A549 (cell line): ENCODE results near the gene RDH12. TPM values are rescaled to one million over a fixed set of nuclear protein-coding genes. Genes with fewer than 3 reads are reported as not detected.

Experiments
- ATAC-seq, 2 experiments: fragments of 200-7000 bp in 1 of 2; fragments of >200 bp in 1 of 2; cut with Nextera tagmentation in 1 of 2; cut with Tn5 transposase in 1 of 2; 3 replicates each; pipeline versions ENCODE4 v1.8.0 to v1.9.1; 2018 to 2020; ENCODE audit warnings: mild to moderate bottlenecking in 1 of 2, moderate library complexity in 1 of 2
- CTCF ChIA-PET: fragments of 300-600 bp; sonication (Branson Sonifier 250); formaldehyde crosslinking; extraction: SDS; loops from one replicate; lab custom pipeline; 2021; ENCODE audit warnings: antibody characterized with exemption, inconsistent platforms; lab: Yijun Ruan, JAX
- POLR2A ChIA-PET: fragments of 350-600 bp; formaldehyde crosslinking; extraction: SDS; loops from one replicate; lab custom pipeline; 2021; ENCODE audit warnings: antibody characterized with exemption, inconsistent platforms; lab: Yijun Ruan, JAX
- DNase-seq, 2 experiments: peaks; one replicate each; pipeline versions ENCODE4 v3.0.0 to v3.0.0-alpha.2; 2011 to 2016; ENCODE audit warnings: low read depth in 1 of 2, low spot score in 1 of 2
- FAIRE-seq: peaks from 2 replicates; lab custom pipeline; 2011; peaks lifted over from hg19 to GRCh38; lab: Jason Lieb, UNC
- H3K27ac ChIP-seq, 2 experiments: fragments of >200 bp; sonication (Bioruptor Twin); formaldehyde crosslinking; 3 replicates each; pipeline ENCODE4 v1.5.1; 2016 to 2017
- H3K4me1 ChIP-seq: fragments of >200 bp; sonication (Bioruptor Twin); formaldehyde crosslinking; 3 replicates; pipeline ENCODE4 v1.6.1; 2016
- H3K4me2 ChIP-seq: fragments of >200 bp; sonication (Bioruptor Twin); formaldehyde crosslinking; 3 replicates; pipeline ENCODE4 v1.6.1; 2016
- H3K4me3 ChIP-seq: fragments of >200 bp; sonication (Bioruptor Twin); formaldehyde crosslinking; 3 replicates; pipeline ENCODE4 v1.5.1; 2016
- H3K9me3 ChIP-seq: fragments of >200 bp; sonication (Bioruptor Twin); formaldehyde crosslinking; 3 replicates; pipeline ENCODE4 v1.6.1; 2016
- BCL3 ChIP-seq: fragments of >200 bp; sonication (Bioruptor Twin); formaldehyde crosslinking; IDR thresholded peaks from 3 replicates; pipeline ENCODE4 v1.6.1; 2016
- BHLHE40 ChIP-seq: IDR thresholded peaks from 2 replicates; pipeline ENCODE4 v1.6.1; 2012; ENCODE audit warnings: low read depth, low read length, inconsistent platforms
- CBX2 ChIP-seq: fragments of 200-600 bp; sonication (generic); IDR thresholded peaks from 2 replicates; pipeline ENCODE4 v1.6.1; 2016; ENCODE audit warnings: low read depth, mild to moderate bottlenecking, borderline replicate concordance
- CBX8 ChIP-seq: fragments of 200-600 bp; sonication (generic); IDR thresholded peaks from 2 replicates; pipeline ENCODE4 v1.6.1; 2016
- CTCF ChIP-seq: fragments of >200 bp; sonication (Bioruptor Twin); formaldehyde crosslinking; IDR thresholded peaks from 3 replicates; pipeline ENCODE4 v1.5.1; 2016
- E2F6 ChIP-seq: IDR thresholded peaks from 2 replicates; pipeline ENCODE4 v1.6.1; 2012; ENCODE audit warnings: low read depth, borderline replicate concordance
- EHMT2 ChIP-seq: fragments of 200-600 bp; sonication (generic); IDR thresholded peaks from 2 replicates; pipeline ENCODE4 v1.6.1; 2016; ENCODE audit warnings: antibody characterized with exemption, low read depth, mild to moderate bottlenecking, moderate library complexity
- HDAC2 ChIP-seq: fragments of 200-600 bp; sonication (generic); IDR thresholded peaks from 2 replicates; pipeline ENCODE4 v1.6.1; 2016
- HOXB5 ChIP-seq: fragments of 250-450 bp; sonication (Bioruptor Pico); IDR thresholded peaks from 2 replicates; pipeline ENCODE4 v1.5.0; 2020; ENCODE audit warnings: mild to moderate bottlenecking, moderate library complexity
- JUN ChIP-seq, 2 experiments: fragments of >200 bp; sonication (Bioruptor Twin); formaldehyde crosslinking; IDR thresholded peaks; 2 replicates in 1 of 2; 3 replicates in 1 of 2; pipeline ENCODE4 v1.6.1; 2016 to 2017
- JUNB ChIP-seq: fragments of >200 bp; sonication (Bioruptor Twin); formaldehyde crosslinking; IDR thresholded peaks from 2 replicates; pipeline ENCODE4 v1.6.1; 2016
- KDM5A ChIP-seq: fragments of 200-600 bp; sonication (generic); IDR thresholded peaks from 2 replicates; pipeline ENCODE4 v1.6.1; 2016; ENCODE audit warnings: antibody characterized with exemption, mild to moderate bottlenecking
- MAX ChIP-seq: IDR thresholded peaks from 2 replicates; pipeline ENCODE4 v1.6.1; 2012
- NFE2L2 ChIP-seq: fragments of 150-350 bp; conservative IDR thresholded peaks from 2 replicates; pipeline ENCODE4 v1.6.1; 2014; ENCODE audit warnings: low read length
- PHF8 ChIP-seq: fragments of 200-600 bp; sonication (generic); IDR thresholded peaks from 2 replicates; pipeline ENCODE4 v1.6.1; 2016; ENCODE audit warnings: low read depth, mild to moderate bottlenecking, antibody characterized with exemption, moderate library complexity, borderline replicate concordance
- POLR2A ChIP-seq: IDR thresholded peaks from 2 replicates; pipeline ENCODE4 v1.6.1; 2012; ENCODE audit warnings: mild to moderate bottlenecking, low read length
- POLR2AphosphoS2 ChIP-seq: conservative IDR thresholded peaks from 2 replicates; pipeline ENCODE4 v1.6.1; 2012; ENCODE audit warnings: low read length, improper control_type of control experiment, inconsistent platforms
- REST ChIP-seq: fragments of 200-600 bp; sonication (generic); IDR thresholded peaks from 2 replicates; pipeline ENCODE4 v1.6.1; 2016; ENCODE audit warnings: antibody characterized with exemption, mild to moderate bottlenecking, moderate library complexity
- RFX5 ChIP-seq: fragments of 450-650 bp; IDR thresholded peaks from 2 replicates; pipeline ENCODE4 v1.7.1; 2014; ENCODE audit warnings: antibody characterized with exemption, mild to moderate bottlenecking, moderate library complexity
- SMC3 ChIP-seq: fragments of >200 bp; sonication (Bioruptor Twin); formaldehyde crosslinking; IDR thresholded peaks from 3 replicates; pipeline ENCODE4 v1.6.1; 2018; ENCODE audit warnings: inconsistent platforms
- SREBF2 ChIP-seq: fragments of 450-650 bp; IDR thresholded peaks from 2 replicates; pipeline ENCODE4 v1.6.1; 2014; ENCODE audit warnings: mild to moderate bottlenecking, moderate library complexity
- TFCP2L1 ChIP-seq: fragments of 250-450 bp; sonication (Bioruptor Pico); IDR thresholded peaks from 2 replicates; pipeline ENCODE4 v1.5.0; 2021; ENCODE audit warnings: mild to moderate bottlenecking
- ZNF302 ChIP-seq: fragments of 250-450 bp; sonication (Bioruptor Pico); IDR thresholded peaks from 2 replicates; pipeline ENCODE4 v1.9.0; 2021; ENCODE audit warnings: inconsistent platforms, mild to moderate bottlenecking, moderate library complexity
- ZSCAN20 ChIP-seq: fragments of 250-450 bp; sonication (Bioruptor Pico); IDR thresholded peaks from 2 replicates; pipeline ENCODE4 v1.8.0; 2022; ENCODE audit warnings: mild to moderate bottlenecking, moderate library complexity
- WGBS: methylation state at CpG from one replicate; pipeline ENCODE4 v1.1.6; 2017; ENCODE audit errors: missing lambda C conversion rate; 5-methylcytosine and 5-hydroxymethylcytosine counted together
- polyA plus RNA-seq, 4 experiments: library from polyadenylated mRNA; depleted of rRNA in 3 of 4; stranded (reverse); fragments of >200 nt; fragmentation: RNase III in 1 of 4; extraction: RNeasy Plus Mini Kit Qiagen cat#74134 plus additional on column Dnase treatment in 1 of 4; gene quantifications; 2 replicates in 3 of 4; 3 replicates in 1 of 4; pipeline ENCODE4 v1.2.3, GENCODE V29; 2011 to 2017

RDH12 gene
- polyA plus RNA-seq, 2 of the 4 experiments (the other 2 are of a cell fraction) = 0.12 to 0.14 TPM

- WGBS = 2% methylated on average over 41 of the region's 87 CpGs
- Histone ChIP-seq H3K4me3 (peak within 1 kb of the TSS; percentile 97), H3K9me3 (no peaks in the 10 kb centered on the region), H3K27ac (peak within 1 kb of the TSS; percentile 96 to 99), H3K4me1 (peaks cover 26% of the 10 kb centered on the region; the same call in 2 of the 3 replicates), H3K4me2 (peak within 1 kb of the TSS; percentile 96)
- TF ChIP-seq MAX (peak; percentile 19; the same call in 1 of the 2 replicates), REST (peak; percentile 62; the same call in 1 of the 2 replicates), POLR2A (peak; percentile 58), RFX5 (0 out of 2 replicates have a peak, but pooled peaks have one; percentile 18), CBX8 (no peak), BCL3 (peak; percentile 68), TFCP2L1 (CRISPR knock-in tag) (peak; percentile 76; the same call in 1 of the 2 replicates), CTCF (peak; percentile 24; the same call in 1 of the 3 replicates), PHF8 (peak; percentile 79), SMC3 (peak; percentile 39; the same call in 2 of the 3 replicates), KDM5A (no peak), JUN (IDR thresholded peaks at IDR 0.05) (peak; percentile 96 to 98), E2F6 (peak; percentile 22; the same call in 1 of the 2 replicates), POLR2AphosphoS2 (0 out of 2 replicates have a peak, but pooled peaks have one; percentile 30), ZNF302 (CRISPR knock-in tag) (no peak)
- ATAC-seq (peak; percentile 96), DNase-seq (peak; percentile 74 to 81), FAIRE-seq (no peak)
- POLR2A ChIA-PET = interaction anchor here (0.6 to 3.3 kb wide), 6 partner anchors 16 to 83 kb away, joined by 3 to 21 read pairs (median 4); partner anchors contain the start of genes ARG2 and RDH11
- CTCF ChIA-PET = interaction anchor here (0.6 to 20.0 kb wide), 13 partner anchors 8 to 208 kb away, joined by 3 to 243 read pairs (median 4); partner anchors contain the start of gene RDH11
Observed at GRCh38 chr14:67674480-67675218, 27.0 kb upstream of the RDH12 start, which contains the start of gene VTI1B. VTI1B (minus strand) TSS chr14:67674632; CDS start chr14:67674489, 143 bp downstream.

- DNase-seq (peak in 1 of 2 experiments; percentile 4), FAIRE-seq (no peak), ATAC-seq (0 out of 6 replicates have a peak, but pooled peaks of 1 of the 2 experiments have one; percentile 2)
- CTCF ChIA-PET = interaction anchor here (0.8 to 20.0 kb wide), 8 partner anchors 8 to 92 kb away, joined by 3 to 243 read pairs (median 4); partner anchors contain the start of gene RDH11
- POLR2A ChIA-PET = interaction anchor here (0.6 to 3.3 kb wide), 6 partner anchors 16 to 84 kb away, joined by 3 to 21 read pairs (median 4); partner anchors contain the start of genes ARG2 and RDH11
- Histone ChIP-seq H3K4me3 (peak overlapping the region; percentile 97), H3K9me3 (no peaks in the 10 kb centered on the region), H3K4me1 (peaks cover 26% of the 10 kb centered on the region; the same call in 2 of the 3 replicates), H3K4me2 (peak overlapping the region; percentile 96), H3K27ac (peak overlapping the region; percentile 96 to 99)
- 35% methylated on average over 15 of the region's 16 CpGs for WGBS
- TF ChIP-seq BCL3 = no peak
- TF ChIP-seq BHLHE40 = no peak
- TF ChIP-seq HDAC2 = no peak
- TF ChIP-seq SREBF2 = no peak
- TF ChIP-seq NFE2L2 = no peak
- TF ChIP-seq HOXB5 (CRISPR knock-in tag) = no peak
- no peak for TF ChIP-seq ZSCAN20
- TF ChIP-seq RFX5 = no peak
- TF ChIP-seq SMC3 = no peak
- TF ChIP-seq JUNB = no peak
- TF ChIP-seq CBX2 = no peak
- no peak for TF ChIP-seq EHMT2
- TF ChIP-seq E2F6 = no peak; the same call in 1 of the 2 replicates
- no peak for TF ChIP-seq MAX
Observed at GRCh38 chr14:67675219-67675582, 26.5 kb upstream of the RDH12 start.
